Tibial artery (tissue), 4 donors: ENCODE data around the gene STXBP3.
"Not testable (repeated sequence)": the region's sequence is repeated elsewhere in the genome, so short reads cannot be mapped to it uniquely, and the experiment has no call there.

ENCODE experiments used
- DNase-seq, 2 donors: peaks; one replicate each; pipeline ENCODE4 v3.0.0-alpha.2; 2019
- H3K27ac ChIP-seq, 2 donors: fragments of 200-600 bp; sonication (generic) in 1 of 2; 1 replicate in 1 of 2; 2 replicates in 1 of 2; pipeline ENCODE4 v1.5.1; 2018 to 2019; ENCODE audit warnings: mild to moderate bottlenecking in 1 of 2
- H3K27me3 ChIP-seq, 2 donors: fragments of 200-600 bp; sonication (generic) in 1 of 2; one replicate each; pipeline versions ENCODE4 v1.5.1 to v1.6.0; 2016 to 2019
- H3K36me3 ChIP-seq, 3 donors: fragments of 200-600 bp; sonication (generic) in 2 of 3; one replicate each; pipeline ENCODE4 v1.5.1; 2016 to 2019; ENCODE audit warnings: mild to moderate bottlenecking in 2 of 3
- H3K4me1 ChIP-seq, 4 donors: fragments of 200-600 bp; sonication (generic) in 2 of 4; 1 replicate in 3 of 4; 2 replicates in 1 of 4; pipeline ENCODE4 v1.5.1; 2016 to 2019
- H3K4me3 ChIP-seq, 2 donors: fragments of 200-600 bp; sonication (generic) in 1 of 2; 1 replicate in 1 of 2; 2 replicates in 1 of 2; pipeline ENCODE4 v1.5.1; 2018 to 2019; ENCODE audit warnings: mild to moderate bottlenecking in 2 of 2
- H3K9me3 ChIP-seq, 3 donors: fragments of 200-600 bp; sonication (generic) in 1 of 3; one replicate each; pipeline ENCODE4 v1.5.1; 2016 to 2019
- intact Hi-C: fragments of 100-400 bp; cut with DNase I; formaldehyde crosslinking; loops from one replicate; pipeline ENCODE4 v1.15.0; 2023; ENCODE audit warnings: low total_unique reads
- TF ChIP-seq, protein P1 (sequence below), 2 experiments: fragments of 200-600 bp in 1 of 2; fragments of 450-650 bp in 1 of 2; IDR thresholded peaks; one replicate each; pipeline ENCODE4 v1.5.1; 2017 to 2019; ENCODE audit warnings: antibody characterized with exemption in 2 of 2, mild to moderate bottlenecking in 1 of 2, moderate library complexity in 1 of 2

Gene STXBP3

DNA sequence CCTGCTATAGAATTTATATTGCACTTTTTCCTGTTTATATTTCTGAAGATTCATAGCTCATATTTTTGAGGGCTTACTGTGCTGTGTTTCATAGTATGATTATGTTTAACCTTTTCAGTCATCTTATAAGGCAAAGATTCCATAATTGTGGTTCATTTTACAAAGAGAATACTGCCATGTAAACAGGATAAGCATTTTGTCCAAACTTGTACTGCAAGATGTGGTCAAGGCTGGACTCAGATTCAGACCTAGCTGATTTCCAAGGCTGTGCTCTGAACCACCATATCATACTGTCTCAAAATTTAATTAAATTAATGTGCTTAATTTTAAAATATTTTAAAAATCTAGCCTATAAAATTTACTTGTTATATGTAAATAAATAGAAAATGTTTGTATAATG lies 31.4 kb downstream of the STXBP3 start:
- Histone ChIP-seq H3K27ac (no peak overlapping the region), H3K27me3 (no peaks in the 10 kb centered on the region), H3K36me3 (peaks cover 63 to 82% (median 67%) of the 10 kb centered on the region in 3 donors), H3K9me3 (no peaks in the 10 kb centered on the region), H3K4me1 (no peaks in the 10 kb centered on the region), H3K4me3 (no peak overlapping the region)
- TF ChIP-seq, protein P1, sequence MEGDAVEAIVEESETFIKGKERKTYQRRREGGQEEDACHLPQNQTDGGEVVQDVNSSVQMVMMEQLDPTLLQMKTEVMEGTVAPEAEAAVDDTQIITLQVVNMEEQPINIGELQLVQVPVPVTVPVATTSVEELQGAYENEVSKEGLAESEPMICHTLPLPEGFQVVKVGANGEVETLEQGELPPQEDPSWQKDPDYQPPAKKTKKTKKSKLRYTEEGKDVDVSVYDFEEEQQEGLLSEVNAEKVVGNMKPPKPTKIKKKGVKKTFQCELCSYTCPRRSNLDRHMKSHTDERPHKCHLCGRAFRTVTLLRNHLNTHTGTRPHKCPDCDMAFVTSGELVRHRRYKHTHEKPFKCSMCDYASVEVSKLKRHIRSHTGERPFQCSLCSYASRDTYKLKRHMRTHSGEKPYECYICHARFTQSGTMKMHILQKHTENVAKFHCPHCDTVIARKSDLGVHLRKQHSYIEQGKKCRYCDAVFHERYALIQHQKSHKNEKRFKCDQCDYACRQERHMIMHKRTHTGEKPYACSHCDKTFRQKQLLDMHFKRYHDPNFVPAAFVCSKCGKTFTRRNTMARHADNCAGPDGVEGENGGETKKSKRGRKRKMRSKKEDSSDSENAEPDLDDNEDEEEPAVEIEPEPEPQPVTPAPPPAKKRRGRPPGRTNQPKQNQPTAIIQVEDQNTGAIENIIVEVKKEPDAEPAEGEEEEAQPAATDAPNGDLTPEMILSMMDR (IDR thresholded peaks at IDR 0.05) = no peak
- no peak for DNase-seq
- intact Hi-C loops = no loop called here

DNA sequence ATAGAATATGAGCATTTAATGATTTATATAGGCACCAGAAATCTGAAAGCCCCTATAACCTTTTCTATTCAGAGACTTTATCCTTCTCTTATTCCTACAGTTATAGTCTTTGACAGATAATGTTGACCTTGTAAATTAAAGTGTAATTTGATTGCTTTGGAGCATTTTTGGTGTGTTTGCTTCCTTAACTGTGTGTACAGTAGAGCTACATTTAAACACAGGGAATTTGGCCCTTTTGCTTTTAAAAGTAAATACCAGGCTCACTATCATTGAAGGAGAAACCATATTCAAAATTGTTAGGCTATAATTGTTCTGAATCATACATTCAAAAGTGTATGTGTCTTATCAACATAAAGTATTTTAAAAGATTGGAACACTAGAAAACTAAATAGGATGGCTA lies 33.0 kb downstream of the STXBP3 start:
- TF ChIP-seq, protein P1 (IDR thresholded peaks at IDR 0.05) = no peak
- Histone ChIP-seq H3K36me3 (peaks cover 65 to 85% (median 65%) of the 10 kb centered on the region in 3 donors), H3K4me1 (no peaks in the 10 kb centered on the region), H3K9me3 (no peaks in the 10 kb centered on the region), H3K4me3 (no peak overlapping the region), H3K27ac (no peak overlapping the region), H3K27me3 (no peaks in the 10 kb centered on the region)
- DNase-seq = no peak
- intact Hi-C loops = no loop called here

DNA sequence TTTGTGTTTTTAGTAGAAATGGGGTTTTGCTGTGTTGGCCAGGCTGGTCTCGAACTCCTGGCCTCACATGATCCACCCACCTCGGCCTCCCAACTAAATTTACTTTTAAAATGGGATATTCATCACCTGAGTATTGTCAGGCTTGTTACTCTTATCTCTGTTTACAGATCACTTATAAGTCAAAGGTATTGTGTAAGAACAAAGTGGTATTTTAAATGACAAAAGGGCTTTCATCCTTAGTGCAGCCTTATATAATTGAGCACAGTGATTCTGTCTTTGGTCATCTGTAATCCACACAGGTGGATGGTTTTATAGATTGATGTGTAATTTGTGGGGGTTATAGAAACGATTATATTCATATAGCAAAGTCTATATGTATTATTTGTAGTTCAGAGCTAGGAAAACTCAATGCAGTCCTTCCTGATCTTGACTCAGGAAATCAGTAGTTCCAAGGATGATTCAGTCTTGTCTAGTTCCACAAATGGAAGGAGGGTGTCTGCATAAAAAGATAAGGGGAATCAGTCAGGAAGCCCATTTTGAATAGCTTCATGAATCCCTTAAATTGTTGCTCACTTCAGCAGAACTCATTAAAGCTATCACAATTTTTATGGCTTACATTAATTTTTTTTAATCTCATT lies 34.6 kb downstream of the STXBP3 start:
- TF ChIP-seq, protein P1 (IDR thresholded peaks at IDR 0.05) = no peak
- Histone ChIP-seq H3K27ac (no peak overlapping the region), H3K36me3 (peaks cover 70 to 89% (median 76%) of the 10 kb centered on the region in 3 donors), H3K9me3 (peaks cover 0 to 14% (median 14%) of the 10 kb centered on the region in 3 donors), H3K4me1 (no peaks in the 10 kb centered on the region), H3K27me3 (no peaks in the 10 kb centered on the region), H3K4me3 (no peak overlapping the region)
- intact Hi-C loops = no loop called here
- DNase-seq = no peak

DNA sequence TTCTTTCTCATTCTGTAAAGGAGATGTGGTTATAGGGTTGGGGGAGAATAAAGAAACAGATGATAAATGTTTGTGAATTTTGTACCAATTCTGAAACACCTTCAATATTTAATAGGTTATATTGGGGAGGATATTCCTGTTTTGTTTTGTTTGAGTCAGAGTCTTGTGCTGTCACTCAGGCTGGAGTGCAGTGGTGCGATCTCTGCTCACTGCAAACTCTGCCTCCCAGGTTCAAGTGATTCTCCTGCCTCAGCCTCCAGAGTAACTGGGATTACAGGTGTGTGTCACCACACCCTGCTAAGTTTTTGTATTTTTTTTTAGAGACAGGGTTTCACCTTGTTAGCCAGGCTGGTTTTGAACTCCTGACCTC lies 35.1 kb downstream of the STXBP3 start:
- H3K27ac ChIP-seq, H3K4me3 ChIP-seq, DNase-seq, H3K4me1 ChIP-seq, intact Hi-C loops, H3K27me3 ChIP-seq: not testable (repeated sequence)
- Histone ChIP-seq H3K9me3 (peaks cover 0 to 17% (median 16%) of the 10 kb centered on the region in 3 donors), H3K36me3 (peaks cover 70 to 89% (median 76%) of the 10 kb centered on the region in 3 donors)

DNA sequence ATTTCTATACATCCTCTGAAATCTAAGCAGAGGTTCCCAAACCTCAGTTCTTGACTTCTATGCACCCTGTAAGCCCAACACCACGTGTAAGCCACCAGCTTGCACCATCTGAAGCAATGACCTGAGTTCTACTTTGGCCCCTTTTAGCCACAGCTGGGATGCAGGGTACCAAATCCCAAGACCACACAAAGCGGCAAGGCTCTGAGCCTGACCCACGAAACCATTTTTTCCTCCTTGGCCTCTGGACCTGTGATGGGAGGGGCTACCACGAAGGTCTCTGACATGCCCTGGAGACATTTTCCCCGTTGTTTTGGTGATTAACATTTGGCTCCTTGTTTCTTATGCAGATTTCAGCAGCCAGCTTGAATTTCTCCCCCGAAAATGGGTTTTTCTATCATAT lies 38.8 kb downstream of the STXBP3 start:
- Histone ChIP-seq H3K27ac (no peak overlapping the region), H3K27me3 (no peaks in the 10 kb centered on the region), H3K4me3 (no peak overlapping the region), H3K36me3 (peaks cover 52 to 59% (median 55%) of the 10 kb centered on the region in 3 donors), H3K4me1 (no peaks in the 10 kb centered on the region), H3K9me3 (peaks cover 0 to 17% (median 16%) of the 10 kb centered on the region in 3 donors)
- TF ChIP-seq, protein P1 (IDR thresholded peaks at IDR 0.05) = no peak
- no peak for DNase-seq
- intact Hi-C loops = no loop called here

DNA sequence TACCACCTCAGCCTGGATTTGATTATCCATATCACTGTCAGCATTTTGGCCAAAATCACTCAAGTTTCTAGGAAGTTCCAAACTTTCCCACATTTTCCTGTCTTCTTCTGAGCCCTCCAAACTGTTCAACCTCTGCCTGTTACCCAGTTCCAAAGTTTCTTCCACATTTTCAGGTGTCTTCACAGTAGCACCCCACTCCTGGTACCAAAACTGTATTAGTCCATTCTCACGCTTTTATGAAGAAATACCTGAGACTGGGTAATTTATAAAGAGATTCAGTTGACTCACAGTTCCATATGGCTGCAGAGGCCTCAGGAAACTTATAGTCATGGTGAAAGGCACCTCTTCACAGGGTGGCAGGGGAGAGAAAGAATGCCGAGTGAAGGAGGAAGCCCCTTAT lies 39.4 kb downstream of the STXBP3 start:
- DNase-seq = no peak
- H3K36me3 ChIP-seq = peaks cover 52 to 58% (median 56%) of the 10 kb centered on the region in 3 donors
- no peaks in the 10 kb centered on the region for H3K27me3 ChIP-seq
- no peak overlapping the region for H3K4me3 ChIP-seq
- H3K9me3 ChIP-seq = peaks cover 0 to 17% (median 16%) of the 10 kb centered on the region in 3 donors
- intact Hi-C loops = no loop called here
- H3K27ac ChIP-seq = no peak overlapping the region
- TF ChIP-seq, protein P1 (IDR thresholded peaks at IDR 0.05) = no peak
- no peaks in the 10 kb centered on the region for H3K4me1 ChIP-seq
